Stimulated activated CD4-positive, alpha-beta T cell treated with anti-CD3 and anti-CD28 coated beads, Interleukin-12 subunit alpha, Interleukin-12 subunit beta, amount 100 ng/mL, for 24 hours (primary cell): Measurements from ENCODE around the gene IST1.

Experiments
- DNase-seq, 2 experiments: peaks; one replicate each; pipeline ENCODE4 v3.0.0-alpha.2; 2020; ENCODE audit warnings: low read depth in 2 of 2

The IST1 gene

GRCh38 chr16:71963125-71963875, 68.0 kb downstream of the IST1 start:
- no peak for DNase-seq

- DNase-seq: no peak
Observed at GRCh38 chr16:71965223-71965622, 69.9 kb downstream of the IST1 start.

GRCh38 chr16:71966932-71967331, 71.6 kb downstream of the IST1 start:
- DNase-seq: no peak

- no peak for DNase-seq
Observed at GRCh38 chr16:71969353-71969752, 74.0 kb downstream of the IST1 start.

GRCh38 chr16:71971571-71971970, 76.2 kb downstream of the IST1 start:
- DNase-seq: no peak

GRCh38 chr16:71972356-71972755, 77.0 kb downstream of the IST1 start:
- DNase-seq: no peak

GRCh38 chr16:71973001-71973400, 77.7 kb downstream of the IST1 start:
- no peak for DNase-seq

GRCh38 chr16:71974068-71974818, 78.9 kb downstream of the IST1 start:
- no peak for DNase-seq
